ENCODE data around the gene RALGDS. TPM values are rescaled to one million over a fixed set of nuclear protein-coding genes. Genes with fewer than 3 reads are reported as not detected.

The RALGDS gene
- total and polyA plus RNA-seq, 2 of the 13 experiments (the other 11 are each of a cell fraction or from before 2014, with no cell fraction given), result 12.9 to 25.5 TPM

DNA sequence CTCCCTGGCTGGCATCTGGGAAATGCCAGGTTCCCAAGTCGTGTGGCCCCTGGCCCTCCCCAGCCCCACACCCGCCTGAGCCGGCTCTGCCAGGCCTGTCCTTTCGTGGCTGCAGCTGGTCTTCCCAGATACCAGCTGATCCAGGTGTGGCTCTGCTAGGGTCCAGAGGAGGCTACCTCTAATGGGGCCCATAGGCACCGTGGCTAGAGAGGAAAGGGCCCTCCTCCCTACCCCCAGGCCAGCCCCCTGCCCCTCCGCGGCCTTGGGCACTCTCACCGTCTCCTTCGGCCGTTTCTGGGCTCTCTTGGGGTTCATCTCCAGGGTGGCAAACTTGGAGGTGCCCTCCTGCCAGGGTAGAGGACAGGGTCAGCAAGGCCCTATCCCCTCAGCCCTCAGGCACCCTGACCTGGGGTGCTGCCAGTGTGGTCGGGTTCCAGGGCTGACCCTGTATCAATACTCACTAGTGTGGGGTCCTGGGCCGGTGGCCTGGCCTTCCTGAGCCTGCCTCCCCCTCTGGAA is 17.0 kb downstream of the RALGDS start:
- H3K36me3 ChIP-seq (replicated peaks in 1 of 2; ENCODE audit: control insufficient read depth in 1 of 2, insufficient read depth in 2 of 2, low read length in 2 of 2), result peaks cover 29 to 59% of the 10 kb centered on the region in 2 experiments; a peak in 4 of 5 replicates
- TF ChIP-seq, protein P1, sequence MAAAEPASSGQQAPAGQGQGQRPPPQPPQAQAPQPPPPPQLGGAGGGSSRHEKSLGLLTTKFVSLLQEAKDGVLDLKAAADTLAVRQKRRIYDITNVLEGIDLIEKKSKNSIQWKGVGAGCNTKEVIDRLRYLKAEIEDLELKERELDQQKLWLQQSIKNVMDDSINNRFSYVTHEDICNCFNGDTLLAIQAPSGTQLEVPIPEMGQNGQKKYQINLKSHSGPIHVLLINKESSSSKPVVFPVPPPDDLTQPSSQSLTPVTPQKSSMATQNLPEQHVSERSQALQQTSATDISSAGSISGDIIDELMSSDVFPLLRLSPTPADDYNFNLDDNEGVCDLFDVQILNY (CRISPR knock-in tag; conservative IDR thresholded peaks at IDR 0.05), result no peak
- TF ChIP-seq ZNF274 (CRISPR knock-in tag; IDR thresholded peaks at IDR 0.05) (no peak), ZNF839 (CRISPR knock-in tag; IDR thresholded peaks at IDR 0.05; ENCODE audit: borderline replicate concordance) (no peak), ZNF282 (IDR thresholded peaks at IDR 0.05; ENCODE audit: partially characterized antibody) (no peak), ZNF256 (CRISPR knock-in tag; conservative IDR thresholded peaks at IDR 0.05) (no peak), SAP130 (CRISPR knock-in tag; IDR thresholded peaks at IDR 0.05; ENCODE audit: low read depth) (no peak), ZNF20 (CRISPR knock-in tag; IDR thresholded peaks at IDR 0.05) (no peak), RBFOX2 (IDR thresholded peaks at IDR 0.05; ENCODE audit: low read depth, low read length) (no peak), ZNF737 (CRISPR knock-in tag; IDR thresholded peaks at IDR 0.05; ENCODE audit: borderline replicate concordance) (no peak), HNRNPL (IDR thresholded peaks at IDR 0.05; ENCODE audit: low read depth, low read length) (no peak)
- TF ChIP-seq, protein P2, sequence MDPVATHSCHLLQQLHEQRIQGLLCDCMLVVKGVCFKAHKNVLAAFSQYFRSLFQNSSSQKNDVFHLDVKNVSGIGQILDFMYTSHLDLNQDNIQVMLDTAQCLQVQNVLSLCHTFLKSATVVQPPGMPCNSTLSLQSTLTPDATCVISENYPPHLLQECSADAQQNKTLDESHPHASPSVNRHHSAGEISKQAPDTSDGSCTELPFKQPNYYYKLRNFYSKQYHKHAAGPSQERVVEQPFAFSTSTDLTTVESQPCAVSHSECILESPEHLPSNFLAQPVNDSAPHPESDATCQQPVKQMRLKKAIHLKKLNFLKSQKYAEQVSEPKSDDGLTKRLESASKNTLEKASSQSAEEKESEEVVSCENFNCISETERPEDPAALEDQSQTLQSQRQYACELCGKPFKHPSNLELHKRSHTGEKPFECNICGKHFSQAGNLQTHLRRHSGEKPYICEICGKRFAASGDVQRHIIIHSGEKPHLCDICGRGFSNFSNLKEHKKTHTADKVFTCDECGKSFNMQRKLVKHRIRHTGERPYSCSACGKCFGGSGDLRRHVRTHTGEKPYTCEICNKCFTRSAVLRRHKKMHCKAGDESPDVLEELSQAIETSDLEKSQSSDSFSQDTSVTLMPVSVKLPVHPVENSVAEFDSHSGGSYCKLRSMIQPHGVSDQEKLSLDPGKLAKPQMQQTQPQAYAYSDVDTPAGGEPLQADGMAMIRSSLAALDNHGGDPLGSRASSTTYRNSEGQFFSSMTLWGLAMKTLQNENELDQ (CRISPR knock-in tag; IDR thresholded peaks at IDR 0.05; ENCODE audit: borderline replicate concordance), result no peak
- TF ChIP-seq, protein P3, sequence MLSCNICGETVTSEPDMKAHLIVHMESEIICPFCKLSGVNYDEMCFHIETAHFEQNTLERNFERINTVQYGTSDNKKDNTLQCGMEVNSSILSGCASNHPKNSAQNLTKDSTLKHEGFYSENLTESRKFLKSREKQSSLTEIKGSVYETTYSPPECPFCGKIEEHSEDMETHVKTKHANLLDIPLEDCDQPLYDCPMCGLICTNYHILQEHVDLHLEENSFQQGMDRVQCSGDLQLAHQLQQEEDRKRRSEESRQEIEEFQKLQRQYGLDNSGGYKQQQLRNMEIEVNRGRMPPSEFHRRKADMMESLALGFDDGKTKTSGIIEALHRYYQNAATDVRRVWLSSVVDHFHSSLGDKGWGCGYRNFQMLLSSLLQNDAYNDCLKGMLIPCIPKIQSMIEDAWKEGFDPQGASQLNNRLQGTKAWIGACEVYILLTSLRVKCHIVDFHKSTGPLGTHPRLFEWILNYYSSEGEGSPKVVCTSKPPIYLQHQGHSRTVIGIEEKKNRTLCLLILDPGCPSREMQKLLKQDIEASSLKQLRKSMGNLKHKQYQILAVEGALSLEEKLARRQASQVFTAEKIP (CRISPR knock-in tag; IDR thresholded peaks at IDR 0.05; ENCODE audit: borderline replicate concordance), result no peak
- TF ChIP-seq, protein P4, sequence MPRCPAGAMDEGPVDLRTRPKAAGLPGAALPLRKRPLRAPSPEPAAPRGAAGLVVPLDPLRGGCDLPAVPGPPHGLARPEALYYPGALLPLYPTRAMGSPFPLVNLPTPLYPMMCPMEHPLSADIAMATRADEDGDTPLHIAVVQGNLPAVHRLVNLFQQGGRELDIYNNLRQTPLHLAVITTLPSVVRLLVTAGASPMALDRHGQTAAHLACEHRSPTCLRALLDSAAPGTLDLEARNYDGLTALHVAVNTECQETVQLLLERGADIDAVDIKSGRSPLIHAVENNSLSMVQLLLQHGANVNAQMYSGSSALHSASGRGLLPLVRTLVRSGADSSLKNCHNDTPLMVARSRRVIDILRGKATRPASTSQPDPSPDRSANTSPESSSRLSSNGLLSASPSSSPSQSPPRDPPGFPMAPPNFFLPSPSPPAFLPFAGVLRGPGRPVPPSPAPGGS (CRISPR knock-in tag; IDR thresholded peaks at IDR 0.05), result no peak
- TF ChIP-seq, protein P5, sequence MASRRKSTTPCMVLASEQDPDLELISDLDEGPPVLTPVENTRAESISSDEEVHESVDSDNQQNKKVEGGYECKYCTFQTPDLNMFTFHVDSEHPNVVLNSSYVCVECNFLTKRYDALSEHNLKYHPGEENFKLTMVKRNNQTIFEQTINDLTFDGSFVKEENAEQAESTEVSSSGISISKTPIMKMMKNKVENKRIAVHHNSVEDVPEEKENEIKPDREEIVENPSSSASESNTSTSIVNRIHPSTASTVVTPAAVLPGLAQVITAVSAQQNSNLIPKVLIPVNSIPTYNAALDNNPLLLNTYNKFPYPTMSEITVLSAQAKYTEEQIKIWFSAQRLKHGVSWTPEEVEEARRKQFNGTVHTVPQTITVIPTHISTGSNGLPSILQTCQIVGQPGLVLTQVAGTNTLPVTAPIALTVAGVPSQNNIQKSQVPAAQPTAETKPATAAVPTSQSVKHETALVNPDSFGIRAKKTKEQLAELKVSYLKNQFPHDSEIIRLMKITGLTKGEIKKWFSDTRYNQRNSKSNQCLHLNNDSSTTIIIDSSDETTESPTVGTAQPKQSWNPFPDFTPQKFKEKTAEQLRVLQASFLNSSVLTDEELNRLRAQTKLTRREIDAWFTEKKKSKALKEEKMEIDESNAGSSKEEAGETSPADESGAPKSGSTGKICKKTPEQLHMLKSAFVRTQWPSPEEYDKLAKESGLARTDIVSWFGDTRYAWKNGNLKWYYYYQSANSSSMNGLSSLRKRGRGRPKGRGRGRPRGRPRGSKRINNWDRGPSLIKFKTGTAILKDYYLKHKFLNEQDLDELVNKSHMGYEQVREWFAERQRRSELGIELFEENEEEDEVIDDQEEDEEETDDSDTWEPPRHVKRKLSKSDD (CRISPR knock-in tag; IDR thresholded peaks at IDR 0.05; ENCODE audit: low read depth), result no peak

More for the DNA sequence above, 17.0 kb downstream of the RALGDS start:
- H3K27ac ChIP-seq (ENCODE audit: extremely low read length, insufficient read depth, low read length), result no peak overlapping the region
- no peaks in the 10 kb centered on the region for H3K79me2 ChIP-seq (ENCODE audit: insufficient read depth, low read length)
- no peak for DNase-seq (ENCODE audit: low spot score)
- H3K4me1 ChIP-seq (ENCODE audit: insufficient read depth, low read length), result no peaks in the 10 kb centered on the region
- CTCF ChIA-PET (ENCODE audit: low intra/inter-chr PET ratio, low total read pairs), result interaction anchor here (1.2 to 5.1 kb wide), 2 partner anchors 42 to 76 kb away, joined by 4 to 70 read pairs; no protein-coding TSS in a partner anchor
- H3K27me3 ChIP-seq (ENCODE audit: control insufficient read depth in 1 of 2, insufficient read depth in 2 of 2, low read length in 2 of 2), result no peaks in the 10 kb centered on the region
- H3K4me3 ChIP-seq (replicated peaks in 1 of 3; ENCODE audit: insufficient read depth in 1 of 3, low read depth in 2 of 3, low read length in 3 of 3), result no peak overlapping the region
- BruUV-seq (replicated peaks), result no TSS peak
- 98% methylated on average over 6 of the region's 12 CpGs for WGBS (ENCODE audit: low lambda C conversion rate)
- ATAC-seq, result no peak
- no peak overlapping the region for H2AFZ ChIP-seq (ENCODE audit: low read length)
- no peak overlapping the region for H3K4me2 ChIP-seq (ENCODE audit: low read depth, low read length)
- intact Hi-C loops (cut with micrococcal nuclease; ENCODE audit: unreplicated experiment), result loop anchor here (1.0 kb wide), 1 partner anchor 40 kb away; no protein-coding TSS in a partner anchor
- no peaks in the 10 kb centered on the region for H3K9me3 ChIP-seq (ENCODE audit: low read length)
- in situ Hi-C loops (cut with HindIII; ENCODE audit: extremely low pct_ligation_motif_present, low pct_unique_long_range_greater_than_20kb), result no loop called here
- no peak overlapping the region for H3K9ac ChIP-seq (ENCODE audit: insufficient read depth, low read depth, low read length)
- no peak for FAIRE-seq
- POLR2A ChIA-PET, result no interaction called here
- H4K20me1 ChIP-seq (ENCODE audit: insufficient read depth, low read length), result peaks cover 6% of the 10 kb centered on the region; the same call in 1 of the 2 replicates
